H7 (cell line): Measurements from ENCODE around the gene UBE2K. TPM values are rescaled to one million over a fixed set of nuclear protein-coding genes. Genes with fewer than 3 reads are reported as not detected.
"Not testable (repeated sequence)": the region's sequence is repeated elsewhere in the genome, so short reads cannot be mapped to it uniquely, and the experiment has no call there.

Experiments used
- DNase-seq: peaks from one replicate; pipeline ENCODE4 v3.0.0; 2012
- H3K27me3 ChIP-seq: 2 replicates; pipeline ENCODE4 v1.6.0; 2011; ENCODE audit warnings: mild to moderate bottlenecking, low read length; ENCODE audit not compliant: control insufficient read depth, insufficient read depth
- H3K36me3 ChIP-seq: replicated peaks from 2 replicates; pipeline ENCODE4 v1.5.1; 2011; ENCODE audit warnings: low read length; ENCODE audit not compliant: control insufficient read depth, insufficient read depth
- H3K4me3 ChIP-seq: 2 replicates; pipeline ENCODE4 v1.5.1; 2011; ENCODE audit warnings: low read depth, mild to moderate bottlenecking, control low read depth, low read length, moderate library complexity; ENCODE audit not compliant: insufficient read depth
- total RNA-seq: library from RNA; depleted of rRNA; stranded (reverse); fragments of >200 nt; shearing (Covaris generic); gene quantifications from 2 replicates; pipeline ENCODE4 v1.2.3, GENCODE V29; 2014; rRNA removed

Gene UBE2K, protein sequence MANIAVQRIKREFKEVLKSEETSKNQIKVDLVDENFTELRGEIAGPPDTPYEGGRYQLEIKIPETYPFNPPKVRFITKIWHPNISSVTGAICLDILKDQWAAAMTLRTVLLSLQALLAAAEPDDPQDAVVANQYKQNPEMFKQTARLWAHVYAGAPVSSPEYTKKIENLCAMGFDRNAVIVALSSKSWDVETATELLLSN
- total RNA-seq, result 26.4 and 31.8 TPM in 2 replicates

DNA sequence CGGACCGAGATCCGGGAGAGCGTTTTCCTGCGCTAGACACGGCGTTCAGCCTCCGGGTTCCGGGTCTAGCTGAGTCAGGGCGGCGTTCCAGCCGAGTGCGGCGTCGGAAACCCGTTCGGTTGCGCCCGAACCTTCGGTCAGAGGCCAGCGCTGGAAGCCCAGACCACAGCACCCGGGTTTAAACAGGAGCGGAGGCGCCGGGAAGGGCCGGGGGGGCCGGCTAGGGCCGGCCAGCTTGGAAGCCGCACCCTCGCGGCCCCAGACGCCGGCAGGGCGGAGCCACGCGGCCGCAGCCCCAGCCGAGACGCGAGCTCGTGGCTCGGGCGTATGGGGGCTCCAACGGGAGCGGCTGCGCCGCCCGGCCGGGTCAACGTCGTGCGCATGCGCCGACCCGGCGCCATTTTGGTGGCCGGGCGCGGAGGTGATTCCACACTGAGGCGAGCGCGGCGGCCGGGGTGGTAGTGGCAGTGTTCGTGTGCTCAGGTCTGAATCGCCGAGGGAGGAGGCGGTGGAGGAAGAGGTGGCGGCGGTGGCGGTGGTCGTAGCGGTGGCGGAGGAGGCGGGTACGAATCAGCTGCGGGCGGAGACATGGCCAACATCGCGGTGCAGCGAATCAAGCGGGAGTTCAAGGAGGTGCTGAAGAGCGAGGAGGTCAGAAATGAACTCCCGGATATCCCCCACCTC, at the start of gene UBE2K:
Gene UBE2K (plus strand): TSS at position 397 of the 684 bp plus-strand sequence. CDS start 192 bp downstream, at position 589.
- peak; percentile 96 for DNase-seq
- Histone ChIP-seq H3K27me3 (no peaks in the 10 kb centered on the region), H3K36me3 (no peaks in the 10 kb centered on the region), H3K4me3 (peak within 1 kb of the TSS; percentile 68)

DNA sequence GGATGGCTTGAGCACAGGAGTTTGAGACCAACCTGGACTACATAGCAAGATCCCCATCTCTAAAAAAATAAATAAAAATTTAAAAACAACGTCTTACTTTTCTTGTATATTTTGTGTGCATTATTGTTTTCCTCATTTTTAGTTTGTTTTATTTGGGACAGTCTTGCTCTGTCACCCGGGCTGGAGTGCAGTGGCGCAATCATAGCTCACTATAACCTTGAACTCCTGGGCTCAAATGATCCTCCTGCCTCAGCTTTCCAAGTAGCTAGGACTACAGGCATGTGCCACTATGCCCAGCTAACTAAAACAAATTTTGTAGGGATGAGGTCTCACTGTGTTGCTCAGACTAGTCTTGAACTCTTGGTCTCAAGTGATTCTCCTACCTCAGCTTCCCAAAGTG, 49.7 kb upstream of the UBE2K start:
- Histone ChIP-seq H3K4me3 (no peak overlapping the region), H3K27me3 (no peaks in the 10 kb centered on the region), H3K36me3 (no peaks in the 10 kb centered on the region)
- DNase-seq, result no peak

DNA sequence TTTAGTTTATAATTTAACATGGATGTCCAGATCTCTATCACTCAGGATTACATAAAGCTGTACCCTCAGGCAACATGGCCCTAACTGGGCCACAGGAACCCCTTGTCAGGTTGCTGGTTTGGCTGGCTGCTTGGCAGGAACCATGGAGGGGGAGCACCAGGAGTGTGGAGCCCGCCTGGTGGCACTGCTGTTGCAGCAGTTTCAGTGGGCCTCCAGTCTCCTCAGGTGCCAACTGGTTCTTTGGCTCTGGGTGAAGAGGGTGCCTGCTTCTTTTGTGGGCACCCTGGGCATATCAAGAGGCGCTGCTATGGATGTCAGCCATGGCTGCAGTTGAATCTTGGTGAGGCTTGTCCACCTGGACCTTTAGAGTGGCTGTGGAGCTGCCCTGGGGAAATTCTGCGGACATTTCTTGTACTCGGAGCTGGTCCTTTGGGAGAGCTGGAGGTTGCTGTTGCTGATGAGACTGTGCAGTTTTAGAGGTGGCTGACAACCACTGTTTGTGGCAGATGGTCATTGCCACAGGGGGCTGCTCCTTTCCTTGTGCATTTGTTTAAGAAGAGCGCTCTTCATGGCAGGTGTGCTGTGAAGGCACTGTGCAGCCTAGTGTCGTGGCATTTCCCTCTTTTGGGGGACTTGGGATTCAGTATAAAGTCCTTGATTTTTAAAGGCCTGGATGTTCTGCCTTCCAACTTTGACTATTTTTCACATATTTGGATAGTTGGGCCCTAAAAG, 48.9 kb upstream of the UBE2K start:
- H3K27me3 ChIP-seq, result no peaks in the 10 kb centered on the region
- no peak for DNase-seq
- no peaks in the 10 kb centered on the region for H3K36me3 ChIP-seq
- no peak overlapping the region for H3K4me3 ChIP-seq

DNA sequence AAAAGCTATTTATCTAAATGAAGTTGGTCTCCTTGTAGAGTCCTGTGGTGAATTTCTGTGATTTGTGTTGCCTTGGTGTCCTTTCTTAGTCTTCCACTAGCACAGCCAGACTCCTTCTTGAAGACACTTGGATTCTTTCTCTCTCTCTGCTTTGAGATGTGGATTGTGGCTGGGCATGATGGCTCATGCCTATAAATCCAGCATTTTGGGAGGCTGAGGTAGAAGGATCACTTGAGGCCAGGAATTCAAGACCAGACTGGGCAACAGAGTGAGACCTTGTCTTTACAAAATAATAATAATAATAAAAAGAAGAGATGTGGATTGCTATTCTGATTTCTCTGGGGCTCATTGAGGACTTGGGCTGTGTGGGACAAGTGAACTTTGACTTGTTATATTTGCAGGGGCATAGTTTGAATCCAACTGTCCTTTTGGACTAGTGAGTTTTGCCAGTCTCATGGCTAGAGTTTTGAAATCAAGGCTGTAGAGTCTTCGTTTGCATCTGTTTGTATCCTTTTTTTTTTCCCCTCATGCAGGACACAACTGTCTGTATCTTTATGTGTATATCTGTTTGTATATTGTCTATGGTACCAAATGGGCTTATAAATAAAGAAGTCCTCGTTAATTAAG, 48.2 kb upstream of the UBE2K start:
- Histone ChIP-seq H3K4me3 (no peak overlapping the region), H3K27me3 (no peaks in the 10 kb centered on the region), H3K36me3 (no peaks in the 10 kb centered on the region)
- DNase-seq, result no peak

DNA sequence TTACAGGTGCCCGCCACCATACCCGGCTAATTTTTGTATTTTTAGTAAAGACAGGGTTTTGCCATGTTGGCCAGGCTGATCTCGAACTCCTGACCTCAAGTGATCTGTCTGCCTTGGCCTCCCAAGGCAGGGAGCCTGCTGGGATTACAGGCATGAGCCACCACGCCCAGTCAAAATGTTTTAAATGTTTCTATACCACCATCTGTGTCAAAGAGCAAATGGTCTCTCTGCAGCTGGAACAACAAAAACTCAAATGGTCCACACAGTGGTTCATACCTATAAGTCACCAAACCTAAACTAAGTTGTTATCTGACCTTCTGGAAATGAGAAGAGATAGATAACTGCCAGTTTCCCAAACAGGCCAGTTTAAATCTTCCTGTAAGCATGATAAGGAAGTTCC, 46.4 kb upstream of the UBE2K start:
- not testable (repeated sequence) for H3K36me3 ChIP-seq, H3K27me3 ChIP-seq, DNase-seq, H3K4me3 ChIP-seq

DNA sequence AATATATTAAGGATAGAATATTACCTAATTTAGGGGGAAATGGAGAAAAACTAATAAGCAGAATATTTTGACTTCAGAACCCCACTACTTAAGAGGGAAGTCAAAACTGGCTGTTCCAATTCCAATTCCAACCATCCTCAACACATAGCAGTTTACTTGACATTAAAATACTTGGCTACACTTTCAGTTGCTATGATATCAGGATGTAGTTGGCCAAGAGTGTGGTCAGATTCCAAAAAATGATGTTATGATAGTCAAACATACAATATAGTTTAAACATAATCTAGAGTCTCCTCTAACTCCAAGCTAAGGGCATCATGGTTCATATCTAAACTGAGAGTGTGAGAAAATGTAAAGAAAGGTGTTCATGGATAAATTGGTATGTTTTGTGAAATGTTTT, 42.7 kb upstream of the UBE2K start:
- no peaks in the 10 kb centered on the region for H3K36me3 ChIP-seq
- H3K27me3 ChIP-seq, result no peaks in the 10 kb centered on the region
- no peak overlapping the region for H3K4me3 ChIP-seq
- DNase-seq, result no peak

DNA sequence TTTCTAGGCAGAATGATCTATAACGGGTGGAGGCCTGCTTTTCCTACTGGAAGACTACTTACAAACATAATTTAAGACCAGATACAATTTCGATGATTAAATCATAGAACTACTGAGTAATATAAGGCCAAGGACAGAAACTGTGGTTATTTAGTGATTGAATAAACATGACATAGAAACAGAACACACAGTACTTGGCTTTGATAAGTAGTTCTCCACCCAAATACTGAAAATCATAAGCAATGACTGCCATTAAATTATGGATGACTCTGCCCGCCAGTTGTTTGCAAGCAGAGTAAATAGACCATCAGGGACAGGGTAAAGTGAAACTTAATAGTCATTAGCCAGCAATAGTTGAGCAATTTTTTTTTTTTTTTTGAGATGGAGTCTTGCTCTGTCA, 42.1 kb upstream of the UBE2K start:
- Histone ChIP-seq H3K36me3 (no peaks in the 10 kb centered on the region), H3K27me3 (no peaks in the 10 kb centered on the region), H3K4me3 (no peak overlapping the region)
- no peak for DNase-seq

DNA sequence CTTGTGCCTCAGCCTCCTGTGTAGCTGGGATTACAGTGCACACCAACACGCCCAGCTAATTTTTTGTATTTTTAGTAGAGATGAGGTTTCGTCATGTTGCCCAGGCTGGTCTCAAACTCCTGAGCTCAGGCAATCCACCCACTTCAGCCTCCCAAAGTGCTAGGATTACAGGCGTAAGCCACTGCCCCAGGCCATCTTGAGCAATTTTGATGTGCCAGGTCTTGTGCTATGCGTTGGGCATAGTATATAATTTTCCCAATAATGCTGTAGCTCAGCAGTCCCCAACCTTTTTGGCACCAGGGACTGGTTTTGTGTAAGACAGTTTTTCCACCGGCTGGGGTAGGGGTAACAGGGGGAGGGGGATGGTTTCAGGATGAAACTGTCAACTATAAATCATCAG, 41.3 kb upstream of the UBE2K start:
- not testable (repeated sequence) for H3K4me3 ChIP-seq, H3K27me3 ChIP-seq, H3K36me3 ChIP-seq, DNase-seq

DNA sequence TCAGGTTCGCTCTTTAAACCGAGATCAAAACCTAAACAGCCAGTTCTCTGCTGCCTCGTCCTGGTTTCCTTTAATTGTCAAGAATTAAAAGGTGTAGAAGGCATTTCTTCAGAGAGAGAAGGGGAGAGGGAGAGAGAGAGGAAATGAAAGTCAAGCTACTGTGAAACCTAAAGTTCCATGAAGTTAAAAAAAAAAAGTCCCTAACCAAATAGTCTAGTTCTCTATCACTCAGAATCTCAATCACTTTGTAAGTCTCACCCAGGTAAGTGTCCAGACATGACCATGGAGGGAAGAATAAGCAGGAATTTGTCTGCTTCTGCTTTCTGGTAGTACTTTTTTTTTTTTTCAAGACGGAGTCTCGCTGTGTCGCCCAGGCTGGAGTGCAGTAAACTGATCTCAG, 40.5 kb upstream of the UBE2K start:
- Histone ChIP-seq H3K4me3 (no peak overlapping the region), H3K27me3 (no peaks in the 10 kb centered on the region), H3K36me3 (no peaks in the 10 kb centered on the region)
- no peak for DNase-seq

DNA sequence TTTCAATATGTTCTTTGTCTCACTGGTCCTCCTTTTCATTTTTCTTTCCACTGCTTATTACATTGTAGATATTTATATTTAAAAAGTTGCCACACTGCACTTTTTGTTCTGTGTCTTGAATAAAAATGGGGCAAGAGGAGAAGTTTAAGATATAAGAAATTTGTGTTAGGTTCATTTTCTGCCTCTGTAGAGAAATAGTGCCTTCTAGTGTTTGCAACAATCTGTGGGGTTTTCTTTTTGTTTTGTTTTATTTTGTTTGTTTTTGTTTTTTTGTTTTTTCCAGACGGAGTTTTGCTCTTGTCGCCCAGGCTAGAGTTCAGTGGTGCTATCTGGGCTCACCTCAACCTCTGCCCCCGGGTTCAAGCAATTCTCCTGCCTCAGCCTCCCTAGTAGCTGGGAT, 39.2 kb upstream of the UBE2K start:
- no peaks in the 10 kb centered on the region for H3K36me3 ChIP-seq
- DNase-seq, result no peak
- H3K4me3 ChIP-seq, result no peak overlapping the region
- no peaks in the 10 kb centered on the region for H3K27me3 ChIP-seq

DNA sequence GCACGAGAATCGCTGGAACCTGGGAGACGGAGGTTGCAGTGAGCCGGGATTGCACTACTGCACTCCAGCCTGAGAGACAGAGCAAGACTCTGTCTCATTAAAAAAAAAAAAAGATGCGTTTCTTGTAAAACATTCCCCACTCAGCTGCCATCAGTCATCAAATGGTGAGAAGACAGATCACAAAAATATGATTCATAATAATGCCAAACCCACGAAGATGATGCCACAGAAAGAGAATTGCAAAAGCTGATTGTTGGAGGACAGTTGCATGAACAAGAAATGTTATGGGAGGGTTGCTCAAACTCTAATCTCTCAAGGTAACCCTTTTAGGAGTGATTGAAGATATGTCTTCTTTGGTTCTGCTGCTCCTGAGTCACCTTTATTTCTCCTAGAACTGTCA, 37.9 kb upstream of the UBE2K start:
- no peak for DNase-seq
- Histone ChIP-seq H3K36me3 (no peaks in the 10 kb centered on the region), H3K27me3 (no peaks in the 10 kb centered on the region), H3K4me3 (no peak overlapping the region)

DNA sequence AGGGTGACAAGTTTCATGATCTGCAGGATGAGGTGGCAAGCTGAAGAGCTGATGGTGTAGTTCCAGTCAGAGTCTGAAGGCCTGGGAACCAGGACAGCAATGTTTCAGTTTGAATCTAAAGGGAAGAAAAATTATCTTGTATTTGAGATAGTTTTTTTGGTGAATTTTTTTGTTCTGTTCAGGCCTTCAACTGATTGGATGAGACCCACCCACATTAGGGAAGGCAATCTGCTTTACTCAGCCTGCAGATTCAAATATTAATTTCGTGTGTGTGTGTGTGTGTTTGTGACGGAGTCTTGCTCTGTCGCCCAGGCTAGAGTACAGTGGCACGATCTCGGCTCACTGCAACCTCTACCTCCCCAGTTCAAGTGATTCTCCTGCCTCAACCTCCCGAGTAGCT, 37.2 kb upstream of the UBE2K start:
- DNase-seq, result no peak
- no peaks in the 10 kb centered on the region for H3K27me3 ChIP-seq
- no peak overlapping the region for H3K4me3 ChIP-seq
- H3K36me3 ChIP-seq, result no peaks in the 10 kb centered on the region

DNA sequence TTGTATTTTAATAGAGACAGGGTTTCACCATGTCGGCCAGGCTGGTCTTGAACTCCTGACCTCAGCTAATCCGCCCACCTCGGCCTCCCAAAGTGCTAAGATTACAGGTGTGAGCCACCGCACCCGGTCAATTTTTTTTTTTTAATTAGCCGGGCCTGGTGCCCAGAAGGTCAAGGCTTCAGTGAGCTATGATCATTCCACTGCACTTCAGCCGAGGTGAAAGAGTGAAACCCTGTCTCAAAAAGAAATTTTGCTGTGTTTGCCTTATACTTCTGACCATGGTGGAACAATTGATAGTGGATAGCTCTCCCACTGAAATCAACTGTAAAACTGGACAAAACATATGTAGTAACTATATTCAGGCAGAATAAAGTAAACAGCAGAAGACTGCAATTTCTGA, 35.3 kb upstream of the UBE2K start:
- no peak for DNase-seq

DNA sequence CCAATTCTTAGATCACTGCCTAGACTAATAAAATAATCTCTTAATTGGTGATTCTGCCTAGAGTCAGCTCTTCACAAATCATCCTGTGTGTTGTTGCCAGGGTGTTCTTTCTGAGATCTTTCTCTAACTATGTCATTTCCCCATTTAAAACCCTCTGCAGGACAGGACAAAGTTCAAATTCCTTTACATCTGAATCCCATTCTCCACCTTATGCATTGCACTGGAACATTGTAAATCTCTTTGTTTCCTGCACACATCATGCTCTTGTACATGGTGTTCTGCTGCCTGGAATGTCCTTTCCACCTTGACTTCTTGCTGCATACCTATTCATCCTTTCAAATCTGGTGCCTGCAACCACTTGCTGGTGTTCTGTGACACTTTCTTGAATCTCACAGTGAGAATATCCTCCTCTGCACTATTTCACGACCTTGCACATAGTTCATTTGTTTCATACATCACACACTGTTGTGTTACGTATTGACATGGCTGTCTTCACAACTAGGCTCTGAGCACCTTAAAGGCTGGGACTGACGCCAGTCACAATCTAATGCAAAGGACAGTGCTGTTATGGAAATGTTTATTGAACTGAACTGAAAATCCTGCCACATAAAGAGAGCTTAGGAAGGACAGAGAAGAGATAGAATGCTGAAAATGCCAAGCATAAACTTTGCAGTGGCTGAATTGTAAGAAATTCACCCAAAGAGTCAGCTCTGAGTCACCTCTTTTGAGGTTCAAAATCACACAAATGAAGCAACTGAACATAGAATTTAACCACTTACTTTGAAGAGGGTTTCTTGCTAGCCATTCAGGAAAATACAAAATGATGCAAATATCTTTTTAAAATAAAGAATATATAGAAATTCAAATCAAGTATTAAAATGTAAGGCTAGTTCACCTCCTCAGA, 32.9 kb upstream of the UBE2K start:
- Histone ChIP-seq H3K36me3 (no peaks in the 10 kb centered on the region), H3K4me3 (no peak overlapping the region), H3K27me3 (no peaks in the 10 kb centered on the region)
- DNase-seq, result no peak

More for the DNA sequence above, 35.3 kb upstream of the UBE2K start:
- H3K27me3 ChIP-seq, result no peaks in the 10 kb centered on the region
- H3K4me3 ChIP-seq, result no peak overlapping the region
- H3K36me3 ChIP-seq, result no peaks in the 10 kb centered on the region
